ENCODE data around the gene COL6A1.

The COL6A1 gene

DNA sequence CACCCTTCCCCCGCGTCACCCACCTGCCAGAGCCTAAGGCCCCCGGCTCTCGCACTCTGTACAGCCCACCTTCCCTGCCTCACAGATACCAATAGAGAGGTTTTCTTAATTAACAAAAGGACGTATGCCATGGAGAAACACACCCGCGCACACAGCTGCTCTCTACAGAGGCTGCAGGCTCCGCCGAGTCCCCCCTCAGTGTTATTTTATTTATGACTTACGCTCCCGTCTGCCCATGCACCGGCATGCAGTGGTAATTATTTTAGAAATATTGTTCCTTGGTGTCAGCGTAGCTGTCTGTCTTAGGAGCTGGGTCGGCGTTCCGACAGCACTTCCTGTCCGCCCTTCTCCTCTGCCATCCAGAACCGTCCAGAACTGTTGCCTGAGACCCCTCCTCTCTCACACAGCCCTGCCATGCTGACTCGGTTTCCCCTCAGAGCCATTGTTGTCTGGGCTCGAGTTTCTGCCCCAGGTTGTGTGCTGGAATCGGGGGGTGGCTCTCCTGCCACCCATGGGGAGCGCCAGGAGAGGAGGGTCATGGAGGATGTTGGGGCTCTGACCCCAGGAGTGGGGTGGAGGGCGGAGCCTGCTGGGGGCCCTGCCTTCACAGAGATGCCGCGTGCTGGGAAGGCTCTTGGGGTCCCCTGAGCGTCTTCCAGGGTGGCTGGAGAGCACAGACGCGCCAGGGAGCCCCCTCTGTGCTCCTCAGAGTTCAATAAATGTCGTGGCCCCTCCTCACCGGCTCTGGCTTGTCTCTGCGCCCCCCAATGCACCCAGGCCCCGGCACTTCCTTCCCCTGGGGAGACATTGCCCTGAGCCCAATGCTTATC, 39.6 kb upstream of the COL6A1 start:
- no peak for TF ChIP-seq CTCF (conservative IDR thresholded peaks at IDR 0.05; ENCODE audit: low read length)
- no peak for DNase-seq (ENCODE audit: low read depth)

GRCh38 chr21:45942755-45943629, 38.6 kb upstream of the COL6A1 start:
- H3K4me3 ChIP-seq (ENCODE audit: low read length): no peak overlapping the region
- no peak for TF ChIP-seq CTCF (conservative IDR thresholded peaks at IDR 0.05; ENCODE audit: low read length)
- DNase-seq (ENCODE audit: low read depth): no peak

More for the DNA sequence above, 39.6 kb upstream of the COL6A1 start:
- no peak overlapping the region for H3K4me3 ChIP-seq (ENCODE audit: low read length)

- DNase-seq (ENCODE audit: low read depth): no peak
Measured at GRCh38 chr21:45943630-45944540, 37.7 kb upstream of the COL6A1 start.

DNA sequence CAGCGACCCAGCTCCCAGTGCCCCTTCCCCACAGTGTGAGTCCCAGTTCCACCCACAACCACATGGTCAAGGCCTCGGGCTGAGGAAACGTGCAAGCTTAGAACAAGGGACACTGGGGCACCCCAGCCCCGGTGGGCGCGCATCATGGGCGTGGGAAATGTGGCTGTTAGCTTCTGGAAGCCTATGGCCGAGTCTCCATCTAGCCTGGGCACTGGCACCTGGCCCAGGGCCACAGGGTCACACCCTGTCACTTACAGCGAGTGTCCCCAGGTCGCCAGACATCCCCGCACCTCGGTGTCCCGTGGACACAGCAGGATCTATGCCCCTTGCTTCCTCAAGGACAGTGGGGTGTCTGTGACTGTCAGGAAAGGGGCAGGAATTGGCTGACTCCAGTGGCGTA, 37.0 kb upstream of the COL6A1 start:
- no peak for TF ChIP-seq CTCF (conservative IDR thresholded peaks at IDR 0.05; ENCODE audit: low read length)
- no peak overlapping the region for H3K4me3 ChIP-seq (ENCODE audit: low read length)
- no peak for DNase-seq (ENCODE audit: low read depth)

More at GRCh38 chr21:45943630-45944540, 37.7 kb upstream of the COL6A1 start:
- TF ChIP-seq CTCF (conservative IDR thresholded peaks at IDR 0.05; ENCODE audit: low read length): no peak
- H3K4me3 ChIP-seq (ENCODE audit: low read length): no peak overlapping the region

DNA sequence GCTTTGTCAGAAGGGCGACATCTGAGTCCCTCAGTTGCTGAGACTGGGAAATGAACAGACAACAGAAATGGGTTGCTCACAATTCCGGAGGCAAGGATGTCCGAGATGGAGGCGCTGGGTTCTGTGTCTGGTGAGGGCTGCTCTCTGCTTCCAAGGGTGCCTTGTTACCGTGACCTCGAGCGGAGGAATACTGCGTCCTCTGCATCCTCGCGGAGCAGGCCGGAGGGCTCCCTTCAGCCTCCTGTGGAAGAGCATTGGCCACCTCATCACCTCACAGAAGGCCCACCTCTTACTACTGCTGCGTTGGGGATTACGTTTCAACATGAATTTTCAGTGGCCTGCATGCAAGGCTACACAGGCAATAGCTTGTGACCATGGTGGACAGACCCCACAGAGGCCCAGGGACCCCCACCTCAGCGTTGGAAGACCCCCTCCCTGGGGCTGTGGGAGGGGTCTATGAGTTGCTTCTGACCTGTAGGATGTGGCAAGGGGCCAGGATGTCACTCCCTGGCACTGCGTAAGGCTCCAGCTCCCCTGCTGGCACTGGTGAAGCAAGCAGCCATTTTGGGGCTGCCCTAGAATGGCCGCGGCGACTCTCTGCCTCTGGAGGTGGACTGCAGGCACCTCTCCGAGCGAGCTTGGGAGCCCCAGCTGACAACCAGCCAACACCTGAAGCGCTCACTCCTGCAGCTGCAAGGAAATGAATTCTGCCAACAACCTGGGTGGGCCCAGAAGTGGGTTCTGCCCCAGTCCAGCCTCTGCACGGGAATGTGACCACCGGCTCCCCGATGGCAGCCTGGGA, 36.3 kb upstream of the COL6A1 start:
- TF ChIP-seq CTCF (conservative IDR thresholded peaks at IDR 0.05; ENCODE audit: low read length): no peak
- no peak overlapping the region for H3K4me3 ChIP-seq (ENCODE audit: low read length)

GRCh38 chr21:45945868-45946210, 35.7 kb upstream of the COL6A1 start:
- no peak for DNase-seq (ENCODE audit: low read depth)
- no peak overlapping the region for H3K4me3 ChIP-seq (ENCODE audit: low read length)
- no peak for TF ChIP-seq CTCF (conservative IDR thresholded peaks at IDR 0.05; ENCODE audit: low read length)

More for the DNA sequence above, 36.3 kb upstream of the COL6A1 start:
- DNase-seq (ENCODE audit: low read depth): no peak
